A549 (cell line): ENCODE results near the gene ENOX2. TPM values are rescaled to one million over a fixed set of nuclear protein-coding genes. Genes with fewer than 3 reads are reported as not detected.
A peak's percentile ranks its signal among the peaks of the same experiment; 100 is the strongest.

Source experiments
- ATAC-seq, 2 experiments: fragments of 200-7000 bp in 1 of 2; fragments of >200 bp in 1 of 2; cut with Nextera tagmentation in 1 of 2; cut with Tn5 transposase in 1 of 2; 3 replicates each; pipeline versions ENCODE4 v1.8.0 to v1.9.1; 2018 to 2020; ENCODE audit warnings: mild to moderate bottlenecking in 1 of 2, moderate library complexity in 1 of 2
- CTCF ChIA-PET: fragments of 300-600 bp; sonication (Branson Sonifier 250); formaldehyde crosslinking; extraction: SDS; loops from one replicate; lab custom pipeline; 2021; ENCODE audit warnings: antibody characterized with exemption, inconsistent platforms; lab: Yijun Ruan, JAX
- POLR2A ChIA-PET: fragments of 350-600 bp; formaldehyde crosslinking; extraction: SDS; loops from one replicate; lab custom pipeline; 2021; ENCODE audit warnings: antibody characterized with exemption, inconsistent platforms; lab: Yijun Ruan, JAX
- DNase-seq, 2 experiments: peaks; one replicate each; pipeline versions ENCODE4 v3.0.0 to v3.0.0-alpha.2; 2011 to 2016; ENCODE audit warnings: low read depth in 1 of 2, low spot score in 1 of 2
- FAIRE-seq: peaks from 2 replicates; lab custom pipeline; 2011; peaks lifted over from hg19 to GRCh38; lab: Jason Lieb, UNC
- H3K27ac ChIP-seq, 2 experiments: fragments of >200 bp; sonication (Bioruptor Twin); formaldehyde crosslinking; 3 replicates each; pipeline ENCODE4 v1.5.1; 2016 to 2017
- H3K4me1 ChIP-seq: fragments of >200 bp; sonication (Bioruptor Twin); formaldehyde crosslinking; 3 replicates; pipeline ENCODE4 v1.6.1; 2016
- H3K4me2 ChIP-seq: fragments of >200 bp; sonication (Bioruptor Twin); formaldehyde crosslinking; 3 replicates; pipeline ENCODE4 v1.6.1; 2016
- H3K4me3 ChIP-seq: fragments of >200 bp; sonication (Bioruptor Twin); formaldehyde crosslinking; 3 replicates; pipeline ENCODE4 v1.5.1; 2016
- H3K9me3 ChIP-seq: fragments of >200 bp; sonication (Bioruptor Twin); formaldehyde crosslinking; 3 replicates; pipeline ENCODE4 v1.6.1; 2016
- BCL3 ChIP-seq: fragments of >200 bp; sonication (Bioruptor Twin); formaldehyde crosslinking; IDR thresholded peaks from 3 replicates; pipeline ENCODE4 v1.6.1; 2016
- CBX2 ChIP-seq: fragments of 200-600 bp; sonication (generic); IDR thresholded peaks from 2 replicates; pipeline ENCODE4 v1.6.1; 2016; ENCODE audit warnings: low read depth, mild to moderate bottlenecking, borderline replicate concordance
- CEBPB ChIP-seq, 2 experiments: fragments of >200 bp in 1 of 2; sonication (Bioruptor Twin) in 1 of 2; formaldehyde crosslinking in 1 of 2; IDR thresholded peaks; 2 replicates each; pipeline ENCODE4 v1.6.1; 2012 to 2016
- EHMT2 ChIP-seq: fragments of 200-600 bp; sonication (generic); IDR thresholded peaks from 2 replicates; pipeline ENCODE4 v1.6.1; 2016; ENCODE audit warnings: antibody characterized with exemption, low read depth, mild to moderate bottlenecking, moderate library complexity
- FOSB ChIP-seq: fragments of 250-450 bp; sonication (Bioruptor Pico); IDR thresholded peaks from 2 replicates; pipeline ENCODE4 v1.5.0; 2020; ENCODE audit warnings: mild to moderate bottlenecking, moderate library complexity
- HDAC2 ChIP-seq: fragments of 200-600 bp; sonication (generic); IDR thresholded peaks from 2 replicates; pipeline ENCODE4 v1.6.1; 2016
- HES2 ChIP-seq: fragments of >200 bp; sonication (Bioruptor Twin); formaldehyde crosslinking; IDR thresholded peaks from 2 replicates; pipeline ENCODE4 v1.6.1; 2016
- HOXB5 ChIP-seq: fragments of 250-450 bp; sonication (Bioruptor Pico); IDR thresholded peaks from 2 replicates; pipeline ENCODE4 v1.5.0; 2020; ENCODE audit warnings: mild to moderate bottlenecking, moderate library complexity
- JUNB ChIP-seq: fragments of >200 bp; sonication (Bioruptor Twin); formaldehyde crosslinking; IDR thresholded peaks from 2 replicates; pipeline ENCODE4 v1.6.1; 2016
- KDM1A ChIP-seq: fragments of 200-600 bp; sonication (generic); IDR thresholded peaks from 2 replicates; pipeline ENCODE4 v1.6.1; 2016; ENCODE audit warnings: low read depth, mild to moderate bottlenecking
- MAFK ChIP-seq: fragments of 450-650 bp; IDR thresholded peaks from 2 replicates; pipeline ENCODE4 v1.6.1; 2014; ENCODE audit not compliant: partially characterized antibody
- MAZ ChIP-seq: fragments of 150-350 bp; IDR thresholded peaks from 2 replicates; pipeline ENCODE4 v1.6.1; 2014; ENCODE audit warnings: antibody characterized with exemption, low read depth, low read length, borderline replicate concordance
- MYC ChIP-seq: IDR thresholded peaks from 2 replicates; pipeline ENCODE4 v1.6.1; 2012; ENCODE audit warnings: mild to moderate bottlenecking, inconsistent platforms, low read length, improper control_type of control experiment, borderline replicate concordance
- NFE2L2 ChIP-seq: fragments of 150-350 bp; conservative IDR thresholded peaks from 2 replicates; pipeline ENCODE4 v1.6.1; 2014; ENCODE audit warnings: low read length
- NR3C1 ChIP-seq: fragments of >200 bp; sonication (Bioruptor Twin); formaldehyde crosslinking; IDR thresholded peaks from 3 replicates; pipeline ENCODE4 v1.6.1; 2017
- PHF8 ChIP-seq: fragments of 200-600 bp; sonication (generic); IDR thresholded peaks from 2 replicates; pipeline ENCODE4 v1.6.1; 2016; ENCODE audit warnings: low read depth, mild to moderate bottlenecking, antibody characterized with exemption, moderate library complexity, borderline replicate concordance
- RAD21 ChIP-seq, 2 experiments: fragments of >200 bp in 1 of 2; sonication (Bioruptor Twin) in 1 of 2; formaldehyde crosslinking in 1 of 2; IDR thresholded peaks in 1 of 2; conservative IDR thresholded peaks in 1 of 2; 2 replicates in 1 of 2; 3 replicates in 1 of 2; pipeline ENCODE4 v1.6.1; 2012 to 2018; ENCODE audit warnings: inconsistent platforms in 1 of 2
- RARB ChIP-seq: fragments of 250-450 bp; sonication (Bioruptor Pico); IDR thresholded peaks from 2 replicates; pipeline ENCODE4 v1.8.0; 2021; ENCODE audit warnings: mild to moderate bottlenecking, moderate library complexity
- RCOR1 ChIP-seq: fragments of 150-350 bp; IDR thresholded peaks from 2 replicates; pipeline ENCODE4 v1.6.1; 2014; ENCODE audit warnings: antibody characterized with exemption, low read length, low read depth
- RNF2 ChIP-seq: fragments of 200-600 bp; sonication (generic); IDR thresholded peaks from 2 replicates; pipeline ENCODE4 v1.6.1; 2016; ENCODE audit warnings: low read depth, mild to moderate bottlenecking, antibody characterized with exemption, moderate library complexity, borderline replicate concordance
- SMC3 ChIP-seq: fragments of >200 bp; sonication (Bioruptor Twin); formaldehyde crosslinking; IDR thresholded peaks from 3 replicates; pipeline ENCODE4 v1.6.1; 2018; ENCODE audit warnings: inconsistent platforms
- SREBF2 ChIP-seq: fragments of 450-650 bp; IDR thresholded peaks from 2 replicates; pipeline ENCODE4 v1.6.1; 2014; ENCODE audit warnings: mild to moderate bottlenecking, moderate library complexity
- TFCP2L1 ChIP-seq: fragments of 250-450 bp; sonication (Bioruptor Pico); IDR thresholded peaks from 2 replicates; pipeline ENCODE4 v1.5.0; 2021; ENCODE audit warnings: mild to moderate bottlenecking
- ZC3H11A ChIP-seq: fragments of 450-650 bp; IDR thresholded peaks from 2 replicates; pipeline ENCODE4 v1.6.1; 2014; ENCODE audit warnings: antibody characterized with exemption, mild to moderate bottlenecking
- ZFP36 ChIP-seq: fragments of 450-650 bp; IDR thresholded peaks from 2 replicates; pipeline ENCODE4 v1.6.1; 2014; ENCODE audit warnings: borderline replicate concordance; ENCODE audit not compliant: partially characterized antibody
- ZSCAN20 ChIP-seq: fragments of 250-450 bp; sonication (Bioruptor Pico); IDR thresholded peaks from 2 replicates; pipeline ENCODE4 v1.8.0; 2022; ENCODE audit warnings: mild to moderate bottlenecking, moderate library complexity
- WGBS: methylation state at CpG from one replicate; pipeline ENCODE4 v1.1.6; 2017; ENCODE audit errors: missing lambda C conversion rate; 5-methylcytosine and 5-hydroxymethylcytosine counted together
- polyA plus RNA-seq, 4 experiments: library from polyadenylated mRNA; depleted of rRNA in 3 of 4; stranded (reverse); fragments of >200 nt; fragmentation: RNase III in 1 of 4; extraction: RNeasy Plus Mini Kit Qiagen cat#74134 plus additional on column Dnase treatment in 1 of 4; gene quantifications; 2 replicates in 3 of 4; 3 replicates in 1 of 4; pipeline ENCODE4 v1.2.3, GENCODE V29; 2011 to 2017
- TF ChIP-seq, protein P1 (sequence below): fragments of 250-450 bp; sonication (Bioruptor Pico); IDR thresholded peaks from 2 replicates; pipeline ENCODE4 v1.5.0; 2020; ENCODE audit warnings: low read depth, mild to moderate bottlenecking, moderate library complexity
- TF ChIP-seq, protein P2 (sequence below): fragments of >200 bp; sonication (Bioruptor Twin); formaldehyde crosslinking; IDR thresholded peaks from 3 replicates; pipeline ENCODE4 v1.5.1; 2016

ENOX2 gene
- polyA plus RNA-seq, 2 of the 4 experiments (the other 2 are of a cell fraction) = 10.3 to 35.5 TPM

GRCh38 chrX:130578906-130579305 is 324.1 kb downstream of the ENOX2 start:
- Histone ChIP-seq H3K4me1 (no peaks in the 10 kb centered on the region), H3K9me3 (no peaks in the 10 kb centered on the region), H3K4me3 (no peak overlapping the region), H3K4me2 (peak overlapping the region; percentile 4; the same call in 1 of the 3 replicates), H3K27ac (no peak overlapping the region)
- DNase-seq (no peak), ATAC-seq (no peak), FAIRE-seq (peak; percentile 80)
- POLR2A ChIA-PET = no interaction called here
- no peak for TF ChIP-seq JUNB
- TF ChIP-seq, protein P1, sequence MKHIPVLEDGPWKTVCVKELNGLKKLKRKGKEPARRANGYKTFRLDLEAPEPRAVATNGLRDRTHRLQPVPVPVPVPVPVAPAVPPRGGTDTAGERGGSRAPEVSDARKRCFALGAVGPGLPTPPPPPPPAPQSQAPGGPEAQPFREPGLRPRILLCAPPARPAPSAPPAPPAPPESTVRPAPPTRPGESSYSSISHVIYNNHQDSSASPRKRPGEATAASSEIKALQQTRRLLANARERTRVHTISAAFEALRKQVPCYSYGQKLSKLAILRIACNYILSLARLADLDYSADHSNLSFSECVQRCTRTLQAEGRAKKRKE (CRISPR knock-in tag) = no peak
- TF ChIP-seq EHMT2 = no peak
- no peak for TF ChIP-seq CEBPB (IDR thresholded peaks at IDR 0.05)
- no peak for TF ChIP-seq RCOR1
- TF ChIP-seq BCL3 = no peak
- TF ChIP-seq TFCP2L1 (CRISPR knock-in tag) = no peak
- no peak for TF ChIP-seq HDAC2
- no peak for TF ChIP-seq FOSB (CRISPR knock-in tag)
- TF ChIP-seq MAFK = no peak
- no peak for TF ChIP-seq CBX2
- TF ChIP-seq HOXB5 = no peak
- CTCF ChIA-PET = no interaction called here

DNA sequence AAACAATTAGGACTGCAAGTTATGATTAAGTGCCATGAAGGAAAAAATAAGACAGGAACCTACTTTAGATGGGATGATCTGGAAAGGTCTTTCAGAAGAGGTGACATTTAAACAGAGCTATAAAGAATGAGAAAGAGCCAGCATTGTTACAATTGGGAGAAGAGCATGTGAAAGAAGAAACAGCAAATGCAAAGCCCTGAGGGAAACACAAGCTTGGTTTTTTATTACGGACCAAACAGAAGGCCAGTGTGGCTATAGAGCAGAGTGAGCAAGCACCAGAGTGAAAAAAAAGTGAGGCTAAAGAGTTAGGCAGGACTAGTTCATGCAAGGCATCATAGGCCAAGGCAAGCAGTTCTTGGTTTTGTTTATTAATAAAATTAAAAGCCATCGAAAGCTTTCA is 325.6 kb downstream of the ENOX2 start:
- ATAC-seq (no peak), DNase-seq (no peak), FAIRE-seq (no peak)
- H3K4me1 ChIP-seq = no peaks in the 10 kb centered on the region
- no peak overlapping the region for H3K4me2 ChIP-seq
- no peak overlapping the region for H3K4me3 ChIP-seq
- CTCF ChIA-PET = interaction anchor here (1.2 kb wide), 1 partner anchor 339 kb away, joined by 4 read pairs; no protein-coding TSS in a partner anchor
- no peak overlapping the region for H3K27ac ChIP-seq
- TF ChIP-seq ZC3H11A (no peak), RCOR1 (no peak), MAFK (no peak), NR3C1 (no peak), SREBF2 (no peak), HES2 (no peak), RNF2 (no peak), MYC (no peak), ZFP36 (no peak), TFCP2L1 (CRISPR knock-in tag) (no peak)
- TF ChIP-seq, protein P1 (CRISPR knock-in tag) = no peak
- POLR2A ChIA-PET = no interaction called here
- H3K9me3 ChIP-seq = no peaks in the 10 kb centered on the region
- WGBS = 86% methylated on average over 2 of the region's 2 CpGs

DNA sequence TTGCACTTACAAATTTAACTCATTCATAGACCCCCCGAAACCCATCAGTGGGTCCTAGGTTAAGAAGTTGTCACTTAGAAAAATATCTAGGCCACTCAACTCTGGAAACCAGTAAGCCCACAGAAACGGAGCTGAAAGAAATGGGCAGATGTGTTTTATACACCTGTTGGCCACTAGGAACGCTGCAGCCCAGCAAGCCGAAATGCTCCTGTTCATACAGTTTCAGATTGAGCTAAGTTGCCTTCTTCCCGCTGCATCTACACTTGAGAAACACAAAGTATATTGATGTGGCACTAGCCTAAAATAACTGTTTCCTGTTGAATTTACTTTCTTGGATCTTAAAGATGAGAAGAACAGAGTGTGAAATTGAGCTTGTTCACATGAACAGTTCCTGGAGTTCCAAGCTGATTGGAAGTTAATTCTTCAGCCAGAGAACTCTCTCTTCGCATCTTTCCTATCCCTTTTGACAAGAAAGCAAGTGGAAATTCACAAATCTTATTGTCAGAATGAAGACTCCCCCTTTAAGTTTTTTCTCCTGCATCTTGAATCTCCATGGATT is 327.1 kb downstream of the ENOX2 start:
- H3K4me1 ChIP-seq = no peaks in the 10 kb centered on the region
- ChIA-PET CTCF (interaction anchor here (0.6 to 2.2 kb wide), 15 partner anchors 11 to 341 kb away, joined by 3 to 28 read pairs (median 3); partner anchors contain the start of gene RBMX2), POLR2A (no interaction called here)
- H3K9me3 ChIP-seq = no peaks in the 10 kb centered on the region
- no peak for TF ChIP-seq ZSCAN20 (CRISPR knock-in tag)
- peak; percentile 57 to 70 for TF ChIP-seq RAD21 (conservative IDR thresholded peaks at IDR 0.05 in 1 of 2, IDR thresholded peaks at IDR 0.05 in 1 of 2)
- no peak for TF ChIP-seq NFE2L2
- TF ChIP-seq PHF8 = no peak
- no peak for TF ChIP-seq MAZ
- no peak for TF ChIP-seq HDAC2
- no peak for TF ChIP-seq RCOR1
- TF ChIP-seq, protein P2, sequence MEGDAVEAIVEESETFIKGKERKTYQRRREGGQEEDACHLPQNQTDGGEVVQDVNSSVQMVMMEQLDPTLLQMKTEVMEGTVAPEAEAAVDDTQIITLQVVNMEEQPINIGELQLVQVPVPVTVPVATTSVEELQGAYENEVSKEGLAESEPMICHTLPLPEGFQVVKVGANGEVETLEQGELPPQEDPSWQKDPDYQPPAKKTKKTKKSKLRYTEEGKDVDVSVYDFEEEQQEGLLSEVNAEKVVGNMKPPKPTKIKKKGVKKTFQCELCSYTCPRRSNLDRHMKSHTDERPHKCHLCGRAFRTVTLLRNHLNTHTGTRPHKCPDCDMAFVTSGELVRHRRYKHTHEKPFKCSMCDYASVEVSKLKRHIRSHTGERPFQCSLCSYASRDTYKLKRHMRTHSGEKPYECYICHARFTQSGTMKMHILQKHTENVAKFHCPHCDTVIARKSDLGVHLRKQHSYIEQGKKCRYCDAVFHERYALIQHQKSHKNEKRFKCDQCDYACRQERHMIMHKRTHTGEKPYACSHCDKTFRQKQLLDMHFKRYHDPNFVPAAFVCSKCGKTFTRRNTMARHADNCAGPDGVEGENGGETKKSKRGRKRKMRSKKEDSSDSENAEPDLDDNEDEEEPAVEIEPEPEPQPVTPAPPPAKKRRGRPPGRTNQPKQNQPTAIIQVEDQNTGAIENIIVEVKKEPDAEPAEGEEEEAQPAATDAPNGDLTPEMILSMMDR = peak; percentile 55
- TF ChIP-seq JUNB = no peak
- TF ChIP-seq SMC3 = 0 out of 3 replicates have a peak, but pooled peaks have one; percentile 29
- TF ChIP-seq KDM1A = no peak
- no peak for TF ChIP-seq RARB (CRISPR knock-in tag)
- FAIRE-seq (peak; percentile 98), DNase-seq (peak; percentile 32 to 51), ATAC-seq (peak; percentile 64 to 84; a peak in 4 of 6 replicates)
- H3K27ac ChIP-seq = no peak overlapping the region
- WGBS = 26% methylated on average over 6 of the region's 6 CpGs
- no peak overlapping the region for H3K4me2 ChIP-seq
- H3K4me3 ChIP-seq = no peak overlapping the region
